ENCODE measurements around the gene IGF2R.
A peak's percentile ranks its signal among the peaks of the same experiment; 100 is the strongest.
"Not testable (repeated sequence)": the region's sequence is repeated elsewhere in the genome, so short reads cannot be mapped to it uniquely, and the experiment has no call there.

Gene IGF2R

GRCh38 chr6:159964046-159964445, 4.8 kb upstream of the IGF2R start:
- DNase-seq (ENCODE audit: insufficient read length, low spot score) (no peak), FAIRE-seq (no peak)
- TF ChIP-seq CTCF (IDR thresholded peaks at IDR 0.05; ENCODE audit: insufficient read depth, missing control alignments): no peak

- FAIRE-seq (no peak), DNase-seq (ENCODE audit: insufficient read length, low spot score) (no peak)
- TF ChIP-seq CTCF (IDR thresholded peaks at IDR 0.05; ENCODE audit: insufficient read depth, missing control alignments): no peak
These were observed 2.5 kb upstream of the IGF2R start for GRCh38 chr6:159966339-159966738.

- no peak for FAIRE-seq
- DNase-seq (ENCODE audit: insufficient read length, low spot score): no peak
- no peak for TF ChIP-seq CTCF (IDR thresholded peaks at IDR 0.05; ENCODE audit: insufficient read depth, missing control alignments)
These were observed 1.9 kb upstream of the IGF2R start for GRCh38 chr6:159966981-159967380.

- not testable (repeated sequence) for DNase-seq (ENCODE audit: insufficient read length, low spot score); FAIRE-seq
These were observed 1.3 kb upstream of the IGF2R start for GRCh38 chr6:159967621-159968020.

- no peak for DNase-seq (ENCODE audit: insufficient read length, low spot score)
- no peak for FAIRE-seq
- TF ChIP-seq CTCF (IDR thresholded peaks at IDR 0.05; ENCODE audit: insufficient read depth, missing control alignments): no peak
These were observed 476 bp downstream of the IGF2R start for GRCh38 chr6:159969204-159969912.

- DNase-seq (ENCODE audit: insufficient read length, low spot score): peak; percentile 43
- FAIRE-seq: no peak
- no peak for TF ChIP-seq CTCF (IDR thresholded peaks at IDR 0.05; ENCODE audit: insufficient read depth, missing control alignments)
These were observed 1.0 kb downstream of the IGF2R start for GRCh38 chr6:159969921-159970320.

- no peak for TF ChIP-seq CTCF (IDR thresholded peaks at IDR 0.05; ENCODE audit: insufficient read depth, missing control alignments)
- no peak for FAIRE-seq
- no peak for DNase-seq (ENCODE audit: insufficient read length, low spot score)
These were observed 1.8 kb downstream of the IGF2R start for GRCh38 chr6:159970659-159971063.
